Smooth muscle cell of the brain vasculature (primary cell): ENCODE measurements around the gene MAP2K7.
"Not testable (repeated sequence)": the region's sequence is repeated elsewhere in the genome, so short reads cannot be mapped to it uniquely, and the experiment has no call there.

Experiments
- DNase-seq: peaks from one replicate; pipeline ENCODE4 v3.0.0-alpha.2; 2012; ENCODE audit warnings: low read depth, low spot score

The MAP2K7 gene

DNA sequence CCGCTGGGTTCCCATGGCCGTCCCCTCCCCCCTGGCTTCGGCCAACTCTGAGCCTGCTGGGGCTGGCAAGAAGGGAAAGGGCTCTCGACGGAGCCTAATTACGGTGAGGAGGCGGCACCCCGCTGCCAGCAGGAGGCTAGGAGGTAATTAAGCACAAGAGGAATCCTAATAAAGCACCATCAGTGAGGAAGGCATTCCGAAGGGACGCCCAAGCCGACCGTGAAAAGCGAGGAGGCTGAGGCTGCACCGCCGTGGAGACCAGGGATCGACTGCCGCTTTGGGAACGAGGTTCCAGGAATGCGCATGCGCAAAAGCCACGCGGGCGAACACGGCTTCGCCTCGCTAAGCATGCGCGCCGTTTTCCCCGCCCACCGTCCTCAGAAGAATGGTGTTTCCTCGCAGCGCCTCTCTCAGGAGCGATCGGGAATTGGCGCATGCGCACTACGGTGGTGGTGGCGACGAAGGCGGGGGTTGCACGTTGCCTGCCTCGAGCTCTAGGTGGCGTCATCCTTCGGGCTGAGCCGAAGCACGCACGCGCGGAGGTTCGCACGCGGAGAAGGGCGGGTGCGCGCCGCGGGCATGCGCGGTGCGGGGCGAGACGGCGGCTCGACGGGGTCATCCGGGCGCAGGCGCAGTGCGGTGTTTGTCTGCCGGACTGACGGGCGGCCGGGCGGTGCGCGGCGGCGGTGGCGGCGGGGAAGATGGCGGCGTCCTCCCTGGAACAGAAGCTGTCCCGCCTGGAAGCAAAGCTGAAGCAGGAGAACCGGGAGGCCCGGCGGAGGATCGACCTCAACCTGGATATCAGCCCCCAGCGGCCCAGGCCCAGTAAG is at the start of gene MAP2K7:
TSS of gene MAP2K7 (plus strand) at position 634 of the 830 bp plus-strand sequence. CDS start at position 702, 68 bp downstream.
- peak; percentile 99 for DNase-seq

DNA sequence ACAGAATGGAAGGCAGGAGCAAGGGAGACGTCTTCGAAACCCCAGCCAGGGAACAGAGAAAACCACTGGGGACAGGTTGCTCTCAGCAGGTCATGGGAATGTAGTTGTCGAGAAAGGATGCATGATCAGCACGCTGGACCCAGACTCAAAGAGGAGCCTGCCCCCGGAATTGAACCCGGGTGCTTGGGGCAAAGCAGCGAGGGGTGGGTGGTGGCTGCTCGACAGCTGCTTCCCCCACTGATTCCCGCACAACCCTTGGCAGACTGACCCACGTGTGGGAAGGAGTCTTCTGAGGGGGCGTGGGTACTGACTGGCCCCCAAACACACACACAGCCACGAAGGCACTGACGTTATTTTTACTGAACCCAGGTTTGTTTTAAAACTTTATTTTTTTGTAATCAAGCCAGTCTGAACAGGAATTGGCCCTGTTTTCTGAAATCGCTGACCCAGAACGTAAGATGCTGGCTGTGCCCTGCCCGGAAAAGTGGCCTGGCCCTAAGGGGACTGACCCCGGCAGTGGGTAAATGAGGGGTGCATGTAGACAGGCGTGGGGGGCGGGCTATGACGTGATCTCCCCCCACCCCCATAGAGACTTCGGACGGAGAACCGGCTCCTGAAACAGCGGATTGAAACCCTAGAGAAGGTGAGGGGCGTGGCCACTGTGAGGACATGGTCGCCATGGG is 48.1 kb upstream of the MAP2K7 start:
- DNase-seq = no peak

GRCh38 chr19:7856109-7856591 is 47.5 kb upstream of the MAP2K7 start:
- no peak for DNase-seq

DNA sequence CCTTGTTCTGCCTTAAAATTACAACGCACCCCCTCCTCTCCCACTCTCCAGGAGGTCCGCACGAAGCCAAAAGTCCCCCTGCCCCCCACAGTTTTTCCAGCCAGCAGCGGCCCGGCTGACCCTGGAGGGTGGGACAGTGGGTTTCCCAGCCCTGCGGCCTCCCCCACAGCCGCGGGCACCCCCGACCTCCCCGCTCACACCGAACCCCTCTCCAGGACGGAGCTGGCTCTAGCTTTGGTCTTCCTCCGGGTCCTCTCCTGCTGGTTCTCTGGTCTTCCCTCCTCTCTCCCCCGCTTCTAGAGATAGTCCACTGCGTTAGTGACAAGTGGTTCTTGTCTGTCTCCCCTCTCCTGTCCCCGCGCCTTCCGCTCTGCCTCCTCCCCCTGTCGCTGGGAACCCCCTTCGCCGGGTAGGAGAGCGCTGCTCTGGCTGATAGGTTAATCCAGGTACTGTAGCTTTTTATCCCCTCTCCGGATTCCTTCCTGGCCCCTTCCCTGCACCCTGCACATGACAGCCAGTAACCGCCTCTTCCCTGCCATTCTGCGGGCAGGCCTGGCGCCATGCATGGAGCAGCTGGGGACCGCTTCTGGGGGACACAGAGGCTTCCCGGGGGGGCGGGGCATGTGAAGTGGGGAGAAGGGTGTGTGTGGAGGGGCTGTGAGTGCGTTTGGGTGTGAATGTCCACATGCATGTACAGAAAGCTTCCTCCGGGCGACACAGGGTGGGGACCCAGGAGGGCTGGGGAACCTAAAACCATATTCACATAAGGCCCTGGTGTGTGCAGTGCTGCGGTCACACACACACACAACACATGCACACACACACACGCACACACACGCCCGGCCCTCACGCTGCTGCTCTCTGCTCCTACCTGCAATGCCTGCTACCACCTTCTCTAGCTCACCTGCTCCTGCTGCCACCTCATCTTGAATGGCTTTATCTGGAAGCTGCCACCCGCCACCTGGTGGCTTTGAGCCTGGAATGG is 46.7 kb upstream of the MAP2K7 start:
- DNase-seq = no peak

- DNase-seq = no peak
These were observed 46.0 kb upstream of the MAP2K7 start for GRCh38 chr19:7857727-7858108.

DNA sequence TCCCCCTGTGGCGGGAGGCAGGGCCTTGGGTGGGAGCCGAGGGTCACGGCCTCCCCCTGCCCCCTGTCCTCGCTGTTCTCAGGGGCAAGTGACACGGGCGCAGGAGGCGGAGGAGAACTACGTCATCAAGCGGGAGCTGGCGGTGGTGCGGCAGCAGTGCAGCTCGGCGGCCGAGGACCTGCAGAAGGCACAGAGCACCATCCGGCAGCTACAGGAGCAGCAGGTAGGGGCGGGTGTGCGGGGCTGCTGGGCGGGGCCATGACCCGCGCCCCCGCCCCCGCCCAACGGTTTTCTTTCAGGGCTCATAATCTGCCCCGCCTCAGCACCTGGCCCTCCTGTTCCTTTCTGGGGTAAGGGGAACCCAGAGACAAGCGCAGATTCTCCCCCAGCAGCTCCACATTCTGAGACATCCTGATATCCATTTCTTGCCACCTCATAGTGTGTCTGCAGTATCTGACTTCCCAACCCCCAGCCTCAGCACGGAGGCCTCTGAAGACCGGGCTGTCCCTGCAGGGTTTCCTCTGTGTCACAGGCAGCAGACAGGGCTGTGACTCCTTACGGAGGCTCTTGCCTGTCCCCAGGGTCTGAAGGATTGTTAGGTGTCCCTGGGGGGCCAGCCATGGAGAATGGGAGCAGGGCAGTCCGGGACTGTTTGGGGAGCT is 45.4 kb upstream of the MAP2K7 start:
- DNase-seq = no peak

- DNase-seq = not testable (repeated sequence)
These were observed 44.6 kb upstream of the MAP2K7 start for GRCh38 chr19:7859087-7859486.

- no peak for DNase-seq
These were observed 43.6 kb upstream of the MAP2K7 start for GRCh38 chr19:7859831-7860713.

DNA sequence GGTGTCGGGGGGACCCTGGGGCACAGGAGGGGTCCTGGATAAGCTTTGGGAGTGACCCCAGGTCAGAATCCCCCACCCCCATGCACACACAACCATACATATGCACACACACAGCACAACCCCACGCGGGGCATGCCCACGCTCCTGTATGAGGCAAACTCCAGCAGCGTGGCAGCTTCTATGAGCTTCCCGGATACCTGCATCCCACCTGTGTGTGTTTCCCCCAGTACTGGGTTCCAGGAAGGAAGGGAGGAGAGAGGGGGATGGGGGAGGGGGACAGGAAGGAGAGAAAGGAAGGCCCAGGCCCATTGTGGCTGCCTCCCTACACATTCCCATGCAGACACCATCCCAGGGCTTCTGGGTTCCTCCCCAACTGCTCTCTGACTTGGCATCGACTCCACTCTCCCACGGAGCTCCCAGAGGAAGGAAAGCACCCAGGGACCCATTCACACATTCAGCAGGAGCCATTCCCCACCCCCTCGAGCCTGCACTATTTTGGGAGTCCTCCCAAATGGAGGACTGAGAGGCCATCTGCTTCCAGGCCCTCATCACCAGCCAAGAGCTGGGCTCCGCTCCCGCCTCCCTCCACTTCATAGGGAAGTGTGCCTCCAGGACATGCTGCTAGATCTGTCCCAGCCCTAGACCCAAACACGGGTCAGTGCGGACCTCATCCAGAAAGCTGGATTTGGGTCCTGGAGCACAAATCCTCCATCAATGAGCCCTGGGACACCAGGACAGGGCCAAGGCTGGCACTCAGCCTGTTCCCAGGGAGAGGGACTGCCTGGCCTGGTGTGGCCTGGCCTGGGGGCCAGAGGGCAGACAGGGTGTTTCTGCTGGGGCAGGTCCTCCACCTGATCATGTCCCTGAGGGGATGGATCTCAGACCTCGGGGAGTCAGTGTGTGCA is 42.7 kb upstream of the MAP2K7 start:
- no peak for DNase-seq

GRCh38 chr19:7861619-7862412 is 41.9 kb upstream of the MAP2K7 start:
- DNase-seq = no peak

- DNase-seq = no peak
These were observed 41.2 kb upstream of the MAP2K7 start for GRCh38 chr19:7862413-7862951.

GRCh38 chr19:7863157-7863970 is 40.3 kb upstream of the MAP2K7 start:
- DNase-seq = no peak

DNA sequence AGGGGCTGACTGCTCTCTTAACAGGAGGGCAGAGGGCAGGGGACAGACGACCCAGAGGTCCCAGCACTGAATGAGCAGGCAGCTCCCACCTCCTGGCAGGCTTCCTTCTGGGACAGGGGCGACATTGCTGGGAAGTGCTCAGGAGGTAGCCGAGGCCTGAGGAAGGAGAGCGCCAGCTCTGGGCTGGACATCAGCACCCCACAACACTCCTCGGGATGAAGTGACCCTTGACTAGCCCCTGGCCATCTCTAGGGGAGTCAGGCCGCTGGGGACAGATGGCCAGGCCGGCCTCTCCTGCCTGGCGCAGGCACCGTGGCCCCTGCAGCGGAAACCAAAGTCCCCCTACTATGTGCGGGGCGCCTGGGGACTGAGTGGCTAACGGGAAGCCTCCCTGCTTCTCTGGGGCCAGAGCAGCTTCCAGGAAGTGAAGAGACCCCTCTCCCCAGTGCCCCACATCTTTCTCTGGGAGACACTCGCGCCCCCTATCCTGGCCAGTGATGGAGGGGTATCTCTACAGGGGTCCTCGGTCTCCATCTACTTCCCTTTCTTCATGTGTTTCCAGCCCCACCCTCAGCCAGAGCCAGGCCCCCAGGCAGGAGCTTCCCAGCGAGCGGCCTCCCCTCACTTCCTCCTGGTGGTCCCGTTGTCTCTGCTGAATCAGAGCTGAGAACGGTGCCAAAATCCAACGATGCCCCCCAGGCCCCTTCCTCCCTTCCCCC is 39.5 kb upstream of the MAP2K7 start:
- no peak for DNase-seq

- DNase-seq = no peak
These were observed 39.0 kb upstream of the MAP2K7 start for GRCh38 chr19:7864690-7865074.

- DNase-seq = no peak
These were observed 38.3 kb upstream of the MAP2K7 start for GRCh38 chr19:7865262-7865911.
